Measurements from ENCODE around the gene TMEM167B.

TMEM167B gene

GRCh38 chr1:109084563-109085517 lies 5.7 kb upstream of the TMEM167B start:
- no peak overlapping the region for H3K4me3 ChIP-seq (ENCODE audit: insufficient read depth, low read length, poor library complexity, severe bottlenecking)
- no peaks in the 10 kb centered on the region for H4K20me1 ChIP-seq (ENCODE audit: low read depth, low read length)
- H3K9me3 ChIP-seq (ENCODE audit: insufficient read depth, low read length), result no peaks in the 10 kb centered on the region
- no peaks in the 10 kb centered on the region for H3K79me2 ChIP-seq (ENCODE audit: insufficient read depth, low read length)
- H3K9me2 ChIP-seq (replicated peaks; ENCODE audit: insufficient read depth, low read length), result no peaks in the 10 kb centered on the region
- TF ChIP-seq, protein P1, sequence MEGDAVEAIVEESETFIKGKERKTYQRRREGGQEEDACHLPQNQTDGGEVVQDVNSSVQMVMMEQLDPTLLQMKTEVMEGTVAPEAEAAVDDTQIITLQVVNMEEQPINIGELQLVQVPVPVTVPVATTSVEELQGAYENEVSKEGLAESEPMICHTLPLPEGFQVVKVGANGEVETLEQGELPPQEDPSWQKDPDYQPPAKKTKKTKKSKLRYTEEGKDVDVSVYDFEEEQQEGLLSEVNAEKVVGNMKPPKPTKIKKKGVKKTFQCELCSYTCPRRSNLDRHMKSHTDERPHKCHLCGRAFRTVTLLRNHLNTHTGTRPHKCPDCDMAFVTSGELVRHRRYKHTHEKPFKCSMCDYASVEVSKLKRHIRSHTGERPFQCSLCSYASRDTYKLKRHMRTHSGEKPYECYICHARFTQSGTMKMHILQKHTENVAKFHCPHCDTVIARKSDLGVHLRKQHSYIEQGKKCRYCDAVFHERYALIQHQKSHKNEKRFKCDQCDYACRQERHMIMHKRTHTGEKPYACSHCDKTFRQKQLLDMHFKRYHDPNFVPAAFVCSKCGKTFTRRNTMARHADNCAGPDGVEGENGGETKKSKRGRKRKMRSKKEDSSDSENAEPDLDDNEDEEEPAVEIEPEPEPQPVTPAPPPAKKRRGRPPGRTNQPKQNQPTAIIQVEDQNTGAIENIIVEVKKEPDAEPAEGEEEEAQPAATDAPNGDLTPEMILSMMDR (IDR thresholded peaks at IDR 0.05; ENCODE audit: insufficient read depth, low read length, poor library complexity, severe bottlenecking), result no peak
- TF ChIP-seq EZH2phosphoT487 (conservative IDR thresholded peaks at IDR 0.05; ENCODE audit: low read length), result no peak
- H3K36me3 ChIP-seq (ENCODE audit: low read length), result no peaks in the 10 kb centered on the region
- no peak overlapping the region for H2AFZ ChIP-seq (ENCODE audit: low read depth, low read length, severe bottlenecking)
- no peak overlapping the region for H3K4me2 ChIP-seq (ENCODE audit: low read depth, low read length, poor library complexity, severe bottlenecking)
- H3F3A ChIP-seq (ENCODE audit: insufficient read depth), result no peaks in the 10 kb centered on the region
- H3K27me3 ChIP-seq (ENCODE audit: low read length), result no peaks in the 10 kb centered on the region
- H3K27ac ChIP-seq (ENCODE audit: low read depth, low read length), result no peak overlapping the region
- H3K9ac ChIP-seq (ENCODE audit: low read length), result no peak overlapping the region

DNA sequence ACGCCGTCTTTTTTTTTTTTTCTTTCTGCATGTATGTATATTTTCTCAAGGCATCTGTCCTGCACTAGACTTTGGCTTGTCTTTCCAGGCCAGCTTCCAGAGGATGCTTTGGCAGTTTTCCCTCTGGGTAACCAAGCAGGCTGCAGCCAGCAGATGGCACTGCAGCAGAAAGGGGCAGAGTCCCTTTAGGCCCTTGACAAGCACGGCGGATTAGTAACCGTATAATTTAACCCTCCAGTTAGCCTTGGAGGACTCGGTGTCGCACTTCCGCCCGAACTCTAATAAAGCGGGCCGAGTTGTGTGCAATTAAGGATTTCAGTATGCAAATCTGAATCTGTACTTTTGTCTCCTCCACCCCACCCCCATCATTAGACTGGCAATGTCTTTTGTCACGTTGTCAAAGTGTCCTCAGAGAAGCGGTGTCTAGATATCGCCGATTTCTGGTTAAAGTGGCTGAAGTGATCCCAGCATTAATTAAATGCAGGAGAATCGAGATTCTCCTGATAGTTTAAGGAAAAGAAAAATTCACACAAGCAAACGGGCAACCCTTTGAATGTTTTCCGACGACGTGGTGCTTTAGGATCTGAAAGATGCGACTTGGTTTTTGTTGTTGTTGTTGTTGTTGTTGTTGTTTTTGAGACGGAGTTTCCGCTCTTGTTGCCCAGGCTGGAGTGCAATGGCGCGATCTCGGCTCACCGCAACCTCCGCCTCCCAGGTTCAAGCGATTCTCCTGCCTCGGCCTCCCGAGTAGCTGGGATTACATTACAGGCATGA lies 1.1 kb upstream of the TMEM167B start:
- Histone ChIP-seq H3K36me3 (ENCODE audit: low read length) (peaks cover 3% of the 10 kb centered on the region; the same call in 1 of the 2 replicates), H4K20me1 (ENCODE audit: low read depth, low read length) (no peaks in the 10 kb centered on the region), H3F3A (ENCODE audit: insufficient read depth) (no peaks in the 10 kb centered on the region), H3K27ac (ENCODE audit: low read depth, low read length) (no peak overlapping the region), H2AFZ (ENCODE audit: low read depth, low read length, severe bottlenecking) (no peak overlapping the region), H3K4me2 (ENCODE audit: low read depth, low read length, poor library complexity, severe bottlenecking) (no peak overlapping the region), H3K27me3 (ENCODE audit: low read length) (no peaks in the 10 kb centered on the region), H3K79me2 (ENCODE audit: insufficient read depth, low read length) (peaks cover 30% of the 10 kb centered on the region), H3K9ac (ENCODE audit: low read length) (no peak overlapping the region), H3K4me3 (ENCODE audit: insufficient read depth, low read length, poor library complexity, severe bottlenecking) (no peak overlapping the region), H3K9me2 (replicated peaks; ENCODE audit: insufficient read depth, low read length) (no peaks in the 10 kb centered on the region), H3K9me3 (ENCODE audit: insufficient read depth, low read length) (no peaks in the 10 kb centered on the region)
- TF ChIP-seq, protein P1 (IDR thresholded peaks at IDR 0.05; ENCODE audit: insufficient read depth, low read length, poor library complexity, severe bottlenecking), result peak; percentile 53
- TF ChIP-seq EZH2phosphoT487 (conservative IDR thresholded peaks at IDR 0.05; ENCODE audit: low read length), result no peak

GRCh38 chr1:109091078-109091838 lies 694 bp downstream of the TMEM167B start:
- Histone ChIP-seq H3K4me3 (ENCODE audit: insufficient read depth, low read length, poor library complexity, severe bottlenecking) (peak overlapping the region; percentile 73), H3F3A (ENCODE audit: insufficient read depth) (peaks cover 12% of the 10 kb centered on the region), H3K27ac (ENCODE audit: low read depth, low read length) (peak overlapping the region; percentile 70), H3K9ac (ENCODE audit: low read length) (peak overlapping the region; percentile 69), H3K9me2 (replicated peaks; ENCODE audit: insufficient read depth, low read length) (no peaks in the 10 kb centered on the region), H4K20me1 (ENCODE audit: low read depth, low read length) (no peaks in the 10 kb centered on the region), H3K9me3 (ENCODE audit: insufficient read depth, low read length) (no peaks in the 10 kb centered on the region), H3K4me2 (ENCODE audit: low read depth, low read length, poor library complexity, severe bottlenecking) (peak overlapping the region; percentile 78), H3K36me3 (ENCODE audit: low read length) (peaks cover 3% of the 10 kb centered on the region; the same call in 1 of the 2 replicates), H3K27me3 (ENCODE audit: low read length) (no peaks in the 10 kb centered on the region), H2AFZ (ENCODE audit: low read depth, low read length, severe bottlenecking) (peak overlapping the region; percentile 91), H3K79me2 (ENCODE audit: insufficient read depth, low read length) (peaks cover 30% of the 10 kb centered on the region)
- TF ChIP-seq, protein P1 (IDR thresholded peaks at IDR 0.05; ENCODE audit: insufficient read depth, low read length, poor library complexity, severe bottlenecking), result no peak
- TF ChIP-seq EZH2phosphoT487 (conservative IDR thresholded peaks at IDR 0.05; ENCODE audit: low read length), result no peak

All from SU-DHL-6 (cell line).